Ammon's horn (tissue), 1 donor: ENCODE results near the gene CPZ.

Source experiments
- DNase-seq: peaks from one replicate; pipeline ENCODE4 v3.0.0-alpha.2; 2016; ENCODE audit warnings: low spot score

Gene CPZ

GRCh38 chr4:8581094-8581861, 11.3 kb upstream of the CPZ start:
- no peak for DNase-seq

GRCh38 chr4:8582016-8582415, 10.5 kb upstream of the CPZ start:
- no peak for DNase-seq

GRCh38 chr4:8582436-8582835, 10.1 kb upstream of the CPZ start:
- DNase-seq = no peak

DNA sequence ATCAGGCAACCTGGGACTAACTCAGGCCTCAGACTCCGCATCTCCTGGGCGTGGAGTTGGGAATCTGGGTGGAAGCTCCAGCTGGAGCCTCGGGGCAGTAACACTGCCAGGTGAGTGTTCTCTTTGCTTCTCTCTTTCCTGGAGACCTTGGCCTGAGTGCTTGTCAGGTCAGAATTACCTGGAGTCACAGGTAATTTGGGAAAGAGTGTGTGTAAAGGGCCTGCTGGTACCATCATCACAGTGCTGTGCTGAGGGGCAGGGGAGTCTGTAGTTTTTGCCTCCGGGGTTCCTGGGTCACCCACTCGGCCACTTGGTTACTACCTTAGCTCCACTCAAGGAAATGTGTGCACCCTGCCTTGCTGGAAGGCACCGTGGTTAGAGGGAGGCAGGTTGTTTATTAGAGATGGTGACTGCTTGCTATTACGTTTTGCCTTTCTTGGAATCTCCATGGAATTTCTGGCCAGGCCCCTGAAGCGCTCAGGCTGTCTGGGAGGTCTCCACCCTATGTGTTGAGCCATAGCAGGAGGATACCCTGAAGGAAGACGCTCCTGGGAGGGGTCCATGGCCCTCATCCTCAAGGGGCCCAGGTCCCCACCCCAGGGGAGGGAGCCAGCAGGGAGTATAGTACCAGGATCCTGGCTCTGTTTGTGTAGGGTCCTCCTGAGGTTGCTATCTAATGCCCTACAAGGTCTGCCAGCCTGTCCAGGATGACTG, 9.5 kb upstream of the CPZ start:
- no peak for DNase-seq

- no peak for DNase-seq
Observed at GRCh38 chr4:8583655-8584025, 8.9 kb upstream of the CPZ start.

GRCh38 chr4:8585186-8585585, 7.4 kb upstream of the CPZ start:
- DNase-seq = no peak

- no peak for DNase-seq
Observed at GRCh38 chr4:8585721-8586212, 6.8 kb upstream of the CPZ start.

DNA sequence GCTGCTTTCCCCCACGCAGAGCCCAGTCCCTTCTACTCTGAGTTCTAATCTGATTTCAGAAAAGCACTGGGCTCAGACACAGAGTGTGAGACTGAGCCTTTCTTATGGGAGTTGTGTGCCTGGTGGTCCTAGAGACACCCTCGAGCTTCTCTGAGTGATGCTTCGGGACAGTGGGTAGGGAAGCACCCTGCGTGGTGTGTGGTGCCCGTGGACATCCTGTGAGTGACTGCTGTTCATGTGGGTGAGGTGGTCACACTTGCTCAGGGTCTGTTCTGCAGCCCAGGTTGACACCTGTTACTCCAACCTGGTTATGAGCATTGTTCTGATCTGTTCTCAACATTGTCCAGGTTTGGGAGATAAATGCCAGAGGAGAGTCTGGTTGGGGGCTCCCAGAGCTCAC, 6.3 kb upstream of the CPZ start:
- no peak for DNase-seq

GRCh38 chr4:8586671-8587468, 5.7 kb upstream of the CPZ start:
- no peak for DNase-seq

DNA sequence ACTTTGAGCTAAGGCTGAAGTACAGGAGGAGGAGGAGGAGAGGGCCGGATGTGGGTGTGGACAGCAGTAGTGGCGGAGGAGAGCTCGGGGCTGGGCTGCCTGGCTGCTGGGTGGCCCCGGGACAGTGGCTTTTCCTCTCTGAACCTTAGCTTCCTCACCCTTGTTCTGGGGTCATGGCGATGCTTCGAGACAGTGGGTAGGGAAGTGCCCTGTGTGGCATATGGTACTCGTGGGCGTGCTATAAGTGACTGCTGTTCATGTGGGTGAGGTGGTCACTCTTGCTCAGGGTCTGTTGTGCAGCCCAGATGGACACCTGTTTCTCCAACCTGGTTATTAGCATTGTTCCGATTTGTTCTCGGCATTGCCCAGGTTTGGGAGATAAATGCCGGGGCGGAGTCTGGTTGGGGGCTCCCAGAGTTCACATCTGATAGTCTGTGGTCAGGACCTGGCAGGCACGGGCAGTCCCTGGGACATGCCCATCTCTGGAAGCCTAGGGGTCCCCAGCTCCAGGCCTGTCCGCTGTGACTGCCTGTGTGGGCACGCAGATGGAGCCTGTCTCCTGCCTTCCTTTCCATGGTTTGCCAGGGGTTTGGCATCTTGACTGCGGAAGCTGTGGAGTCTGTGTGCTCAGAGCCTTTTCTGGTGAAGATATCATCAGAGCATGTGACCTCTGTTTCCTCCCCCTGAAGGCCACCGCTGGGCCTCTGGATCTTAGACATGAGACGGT, 4.9 kb upstream of the CPZ start:
- DNase-seq = no peak

- no peak for DNase-seq
Observed at GRCh38 chr4:8588196-8588470, 4.4 kb upstream of the CPZ start.

- DNase-seq = no peak
Observed at GRCh38 chr4:8589336-8589735, 3.2 kb upstream of the CPZ start.

DNA sequence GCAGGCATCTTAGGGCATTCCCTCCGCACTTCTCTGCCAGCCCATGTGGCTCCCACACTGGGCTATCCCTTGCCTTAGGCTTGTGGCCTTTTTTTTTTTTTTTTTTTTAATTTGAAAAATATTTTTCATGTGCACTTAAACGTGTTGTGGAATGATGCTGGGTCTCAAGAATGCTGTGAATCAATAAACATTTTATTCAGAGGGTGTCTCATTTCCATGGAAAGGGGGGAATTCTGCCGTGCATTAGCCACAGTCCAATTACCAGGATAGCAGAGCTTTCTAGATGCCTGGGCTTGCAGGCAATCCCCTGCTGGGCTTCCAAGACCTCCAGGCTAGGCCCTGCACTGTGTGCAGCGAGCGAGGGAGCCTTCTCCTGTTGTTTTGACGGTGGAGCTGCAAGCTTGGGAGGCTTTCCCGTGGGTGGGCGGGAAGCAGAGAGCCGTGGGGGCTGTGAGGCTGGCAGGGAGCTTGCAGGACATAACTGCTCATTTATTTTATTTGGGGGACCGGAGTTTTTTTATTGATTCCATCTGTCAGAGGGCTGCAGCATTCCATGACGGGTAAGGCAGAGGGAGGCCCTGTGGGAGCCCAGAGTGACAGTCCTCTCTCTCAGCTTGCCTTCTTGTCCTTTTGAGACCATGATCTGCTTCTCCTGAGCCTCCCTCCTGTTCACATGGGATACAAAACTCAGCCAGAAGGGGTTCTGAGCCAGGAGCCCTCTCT, 2.6 kb upstream of the CPZ start:
- peak; percentile 18 for DNase-seq

DNA sequence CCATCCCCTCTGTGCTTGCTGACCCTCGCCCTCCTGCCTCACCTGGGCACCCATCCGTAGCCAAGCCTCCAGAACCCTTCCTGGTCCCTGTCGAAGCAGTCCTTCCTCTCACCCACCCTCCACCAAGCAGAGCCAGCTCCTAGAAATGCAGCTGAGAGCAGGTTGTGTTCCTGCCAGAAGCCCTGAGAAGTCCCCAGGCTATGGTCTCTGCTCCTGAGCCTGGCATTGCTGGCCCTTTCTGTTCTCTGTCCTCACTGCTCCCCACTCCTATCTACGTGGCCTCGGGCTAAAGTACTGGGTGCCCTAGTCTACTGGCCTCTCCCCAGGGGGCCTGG, 2.1 kb upstream of the CPZ start:
- no peak for DNase-seq

GRCh38 chr4:8591114-8591513, 1.5 kb upstream of the CPZ start:
- DNase-seq = no peak

GRCh38 chr4:8591626-8592365, 769 bp upstream of the CPZ start:
- no peak for DNase-seq

DNA sequence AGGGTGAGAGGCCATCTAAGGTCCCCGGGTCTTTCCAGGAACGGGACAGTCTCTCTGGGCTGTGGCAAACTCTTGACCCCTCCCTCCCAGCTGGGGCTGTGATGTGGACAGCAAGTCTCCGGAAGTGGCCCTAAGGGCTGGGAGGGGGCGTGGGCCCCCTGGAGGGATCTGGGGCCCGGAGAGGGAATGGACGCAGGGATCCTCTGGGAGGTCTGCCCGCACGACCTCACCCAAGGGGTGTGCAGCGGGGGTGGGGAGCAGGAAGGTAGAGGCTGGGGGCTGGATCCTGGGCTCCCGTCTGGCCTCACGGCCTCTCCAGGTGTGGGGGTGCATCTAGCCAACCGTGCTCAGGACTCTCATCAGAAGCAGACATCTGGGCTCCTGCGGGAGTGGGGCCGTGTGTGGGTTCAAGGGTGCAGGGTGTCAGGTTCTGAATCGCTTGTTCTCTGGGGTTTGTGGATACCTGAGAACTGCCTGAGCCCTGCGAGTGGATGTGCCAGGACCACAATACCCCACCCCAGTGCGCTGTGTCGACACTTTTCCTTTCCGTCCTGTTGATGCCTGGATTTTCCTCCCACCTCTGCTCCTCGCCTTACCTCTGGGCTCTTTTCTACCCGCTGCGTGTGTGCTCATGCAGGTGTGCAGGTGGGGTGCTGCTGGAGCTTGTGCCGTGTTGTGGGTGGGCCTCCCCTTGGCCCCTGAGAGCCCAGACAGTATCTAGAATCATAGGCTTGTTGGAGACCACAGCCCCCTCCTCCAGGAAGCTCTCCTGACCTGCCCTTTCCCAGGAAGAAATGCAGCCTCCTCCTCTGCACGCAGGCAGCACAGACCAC, 915 bp downstream of the CPZ start:
- DNase-seq = no peak

DNA sequence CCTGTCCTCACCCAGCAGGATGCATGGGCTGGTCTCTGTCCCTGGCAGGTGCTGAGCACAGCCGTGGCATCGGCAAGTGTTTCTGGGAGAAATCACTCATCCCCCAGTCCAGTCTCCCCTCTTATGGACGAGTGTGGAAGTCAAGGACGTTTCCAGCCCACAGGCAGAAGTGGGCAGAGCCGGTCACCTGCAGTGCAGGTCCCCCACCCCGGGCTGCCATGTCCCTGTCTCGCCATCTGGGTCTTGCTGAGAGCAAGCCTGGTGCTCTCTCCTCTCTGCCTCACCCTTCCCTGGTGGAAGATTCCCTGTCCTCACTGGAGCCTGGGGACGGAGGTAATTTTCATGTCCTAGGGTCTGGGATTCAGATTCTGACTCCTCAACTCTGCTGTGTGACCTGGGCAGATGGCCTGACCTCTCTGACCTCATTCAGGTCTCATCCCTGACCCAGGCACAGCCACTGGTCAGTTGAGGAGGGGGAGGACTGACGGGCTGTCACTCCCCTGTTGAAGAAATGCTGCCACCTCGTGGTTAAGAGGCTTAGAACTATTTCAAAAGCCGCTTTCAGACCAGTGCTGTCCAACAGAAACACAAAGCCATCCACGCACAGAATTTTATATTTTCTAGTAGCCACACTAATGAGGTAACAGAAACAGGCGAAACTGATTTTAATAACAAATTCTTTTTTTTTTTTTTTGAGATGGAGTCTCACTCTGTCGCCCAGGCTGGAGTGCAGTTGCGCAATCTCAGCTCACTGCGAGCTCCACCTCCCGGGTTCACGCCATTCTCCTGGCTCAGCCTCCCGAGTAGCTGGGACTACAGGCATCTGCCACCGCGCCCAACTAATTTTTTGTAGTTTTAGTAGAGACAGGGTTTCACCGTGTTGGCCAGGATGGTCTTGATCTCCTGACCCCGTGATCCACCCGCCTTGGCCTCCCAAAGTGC, 1.8 kb downstream of the CPZ start:
- peak; percentile 75 for DNase-seq
